Karpas-422 (cell line): ENCODE data around the gene DAW1. TPM values are rescaled to one million over a fixed set of nuclear protein-coding genes. Genes with fewer than 3 reads are reported as not detected.

Source experiments
- DNase-seq: peaks from one replicate; pipeline ENCODE4 v3.0.0-alpha.2; 2015
- H2AFZ ChIP-seq: fragments of 200-600 bp; sonication (generic); 2 replicates; pipeline ENCODE4 v1.6.1; 2014; ENCODE audit warnings: antibody characterized with exemption, low read length, mixed read lengths
- H3K27ac ChIP-seq: fragments of 200-600 bp; sonication (generic); 2 replicates; pipeline ENCODE4 v1.5.1; 2014; ENCODE audit warnings: mild to moderate bottlenecking, low read length, moderate library complexity
- H3K27me3 ChIP-seq: fragments of 200-600 bp; sonication (generic); 2 replicates; pipeline ENCODE4 v1.6.1; 2014; ENCODE audit warnings: low read length, mixed read lengths
- H3K36me3 ChIP-seq: fragments of 200-600 bp; sonication (generic); 2 replicates; pipeline ENCODE4 v1.6.1; 2014; ENCODE audit warnings: low read length, mixed read lengths; ENCODE audit not compliant: insufficient read depth
- H3K4me1 ChIP-seq: fragments of 200-600 bp; sonication (generic); 2 replicates; pipeline ENCODE4 v1.6.1; 2014; ENCODE audit warnings: mild to moderate bottlenecking, low read length, mixed read lengths
- H3K4me2 ChIP-seq: fragments of 200-600 bp; sonication (generic); 2 replicates; pipeline ENCODE4 v1.6.1; 2014; ENCODE audit warnings: low read length, low read depth, mild to moderate bottlenecking; ENCODE audit not compliant: poor library complexity, severe bottlenecking
- H3K4me3 ChIP-seq: fragments of 200-600 bp; sonication (generic); 2 replicates; pipeline ENCODE4 v1.5.1; 2014; ENCODE audit warnings: mild to moderate bottlenecking, antibody characterized with exemption, low read length, mixed read lengths
- H3K79me2 ChIP-seq: fragments of 200-600 bp; sonication (generic); 2 replicates; pipeline ENCODE4 v1.6.1; 2014; ENCODE audit warnings: mild to moderate bottlenecking, low read length, mixed read lengths
- H3K9ac ChIP-seq: fragments of 200-600 bp; sonication (generic); 2 replicates; pipeline ENCODE4 v1.6.0; 2014; ENCODE audit warnings: low read length
- H3K9me2 ChIP-seq: fragments of 200-600 bp; sonication (generic), shearing (Covaris generic); replicated peaks from 2 replicates; pipeline ENCODE4 v1.6.0; 2014; ENCODE audit warnings: mild to moderate bottlenecking, low read length, moderate library complexity; ENCODE audit not compliant: insufficient read depth
- H3K9me3 ChIP-seq: fragments of 300-700, 200-600 bp; sonication (generic); 2 replicates; pipeline ENCODE4 v1.6.1; 2014; ENCODE audit warnings: low read length, mixed read lengths
- H4K20me1 ChIP-seq: fragments of 200-600 bp; sonication (generic); 2 replicates; pipeline ENCODE4 v1.6.1; 2014; ENCODE audit warnings: mild to moderate bottlenecking, antibody characterized with exemption, low read length, low read depth; ENCODE audit not compliant: insufficient read depth
- total RNA-seq: library from RNA; depleted of rRNA; stranded (reverse); fragments of >200 nt; shearing (Covaris generic); gene quantifications from 2 replicates; pipeline ENCODE4 v1.2.3, GENCODE V29; 2014; ENCODE audit warnings: low replicate concordance

Gene DAW1
- total RNA-seq, 1 experiment from 2014 or later = not detected

DNA sequence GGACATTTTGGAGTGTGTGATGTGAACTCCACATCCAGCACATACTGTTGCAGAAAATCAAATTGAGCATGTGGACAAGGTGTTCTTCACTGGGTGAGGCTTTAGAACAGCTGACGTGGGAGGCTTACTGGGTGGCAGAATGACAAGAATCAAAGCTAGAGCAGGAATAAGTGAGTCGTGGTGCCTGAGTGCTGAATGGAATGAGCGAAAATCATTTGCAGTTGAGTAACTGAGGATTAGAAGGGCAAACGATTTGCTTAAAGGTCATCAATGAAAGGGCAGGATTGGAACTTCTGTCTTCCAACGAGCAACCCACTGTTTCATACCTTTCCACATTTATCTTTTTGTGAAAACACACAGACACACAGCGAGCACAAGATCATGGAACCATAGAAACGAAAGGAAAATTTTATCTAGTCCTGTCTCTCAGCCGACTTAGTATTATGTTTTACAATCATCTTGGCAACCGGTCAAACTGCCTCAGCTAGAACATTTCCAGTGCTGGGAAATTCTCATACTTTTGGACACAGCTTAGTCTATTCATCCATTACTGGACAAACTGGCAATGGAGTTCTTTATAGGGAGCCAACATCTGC lies 7.2 kb upstream of the DAW1 start:
- H3K4me2 ChIP-seq = no peak overlapping the region
- no peaks in the 10 kb centered on the region for H3K36me3 ChIP-seq
- no peak overlapping the region for H3K27ac ChIP-seq
- H3K4me3 ChIP-seq = no peak overlapping the region
- H3K79me2 ChIP-seq = no peaks in the 10 kb centered on the region
- H3K9ac ChIP-seq = no peak overlapping the region
- H3K9me2 ChIP-seq = no peaks in the 10 kb centered on the region
- no peaks in the 10 kb centered on the region for H3K27me3 ChIP-seq
- DNase-seq = no peak
- H3K9me3 ChIP-seq = no peaks in the 10 kb centered on the region
- no peak overlapping the region for H2AFZ ChIP-seq
- H3K4me1 ChIP-seq = no peaks in the 10 kb centered on the region
- no peaks in the 10 kb centered on the region for H4K20me1 ChIP-seq

DNA sequence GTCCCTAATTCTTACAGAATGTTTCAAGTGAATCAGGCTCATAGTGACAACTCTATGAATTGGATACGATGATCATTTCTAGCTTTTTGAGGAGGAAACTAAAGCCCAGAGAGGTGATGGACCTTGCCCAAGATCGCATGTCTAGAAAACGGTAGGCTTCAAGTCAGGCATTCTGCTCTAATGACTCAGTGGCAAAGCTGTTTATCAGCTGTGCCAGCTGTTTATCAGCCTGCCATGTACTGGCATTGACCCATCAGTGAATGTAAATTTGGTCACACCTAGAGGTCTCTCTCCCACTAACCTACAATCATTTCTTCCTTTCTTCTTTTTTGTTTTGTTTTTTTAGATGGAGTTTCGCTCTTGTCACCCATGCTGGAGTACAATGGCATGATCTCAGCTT lies 6.1 kb upstream of the DAW1 start:
- Histone ChIP-seq H3K36me3 (no peaks in the 10 kb centered on the region), H2AFZ (no peak overlapping the region), H3K4me1 (no peaks in the 10 kb centered on the region), H3K9me3 (no peaks in the 10 kb centered on the region), H3K4me2 (no peak overlapping the region), H3K9ac (no peak overlapping the region), H3K4me3 (no peak overlapping the region), H3K9me2 (no peaks in the 10 kb centered on the region), H3K27ac (no peak overlapping the region), H3K79me2 (no peaks in the 10 kb centered on the region), H3K27me3 (no peaks in the 10 kb centered on the region), H4K20me1 (no peaks in the 10 kb centered on the region)
- no peak for DNase-seq

DNA sequence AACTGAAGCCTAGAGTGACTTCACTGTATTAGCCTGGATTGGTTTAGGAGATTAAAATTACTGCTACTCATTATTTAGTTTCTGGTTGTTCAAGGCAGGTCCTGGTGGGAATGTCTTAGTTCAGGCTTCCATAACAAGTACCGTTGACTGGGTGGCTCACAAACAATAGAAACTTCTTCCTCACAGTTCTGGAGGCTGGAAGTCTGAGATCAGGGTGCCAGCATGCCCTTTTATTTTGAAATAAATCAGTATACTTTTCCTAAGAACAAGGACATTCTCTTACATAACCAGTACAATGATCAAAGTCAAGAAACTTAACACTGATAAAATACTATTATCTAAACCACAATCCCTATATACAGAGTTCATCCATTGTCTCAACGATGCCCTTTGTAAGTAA lies 4.0 kb upstream of the DAW1 start:
- Histone ChIP-seq H3K36me3 (no peaks in the 10 kb centered on the region), H3K9ac (no peak overlapping the region), H3K4me3 (no peak overlapping the region), H3K79me2 (no peaks in the 10 kb centered on the region), H3K9me3 (no peaks in the 10 kb centered on the region), H4K20me1 (no peaks in the 10 kb centered on the region), H3K27ac (no peak overlapping the region), H3K4me1 (no peaks in the 10 kb centered on the region), H2AFZ (no peak overlapping the region), H3K27me3 (no peaks in the 10 kb centered on the region), H3K9me2 (no peaks in the 10 kb centered on the region), H3K4me2 (no peak overlapping the region)
- no peak for DNase-seq

DNA sequence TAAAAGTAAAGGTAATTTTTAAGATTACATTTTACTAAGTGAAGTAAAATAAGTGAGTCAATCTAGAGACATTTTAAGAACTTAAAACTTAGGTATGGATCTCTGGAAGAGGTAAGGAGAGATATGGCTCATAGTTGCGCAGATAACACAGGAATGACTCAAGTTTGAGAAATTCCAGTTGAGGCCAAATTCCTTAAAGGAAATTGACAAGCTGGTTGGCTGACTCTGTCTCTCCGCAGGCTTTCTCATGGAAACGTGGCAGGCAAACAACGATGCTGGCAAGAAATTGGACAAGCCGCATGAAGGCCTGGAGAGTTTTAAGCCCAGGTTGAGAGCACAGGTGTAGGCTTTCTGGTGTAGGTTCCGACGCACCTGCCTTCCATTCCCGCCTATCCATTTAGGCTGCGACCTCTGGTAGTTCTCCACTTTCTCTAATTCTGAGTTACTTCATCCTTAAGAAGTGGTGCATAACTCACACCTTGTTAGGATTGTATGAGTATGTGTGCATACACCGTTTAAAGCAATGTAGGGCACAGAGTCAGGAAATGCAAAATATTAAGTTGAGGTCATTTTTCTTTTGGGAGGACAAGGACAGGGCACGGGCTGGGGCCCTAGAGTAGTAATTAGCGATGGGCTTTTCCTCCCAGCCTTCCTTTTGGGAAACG lies 589 bp upstream of the DAW1 start:
- no peak overlapping the region for H3K9ac ChIP-seq
- no peaks in the 10 kb centered on the region for H3K4me1 ChIP-seq
- H3K27ac ChIP-seq = no peak overlapping the region
- H4K20me1 ChIP-seq = no peaks in the 10 kb centered on the region
- H2AFZ ChIP-seq = no peak overlapping the region
- H3K9me2 ChIP-seq = no peaks in the 10 kb centered on the region
- H3K4me3 ChIP-seq = no peak overlapping the region
- H3K27me3 ChIP-seq = no peaks in the 10 kb centered on the region
- no peaks in the 10 kb centered on the region for H3K79me2 ChIP-seq
- DNase-seq = no peak
- H3K36me3 ChIP-seq = no peaks in the 10 kb centered on the region
- H3K9me3 ChIP-seq = no peaks in the 10 kb centered on the region
- no peak overlapping the region for H3K4me2 ChIP-seq

DNA sequence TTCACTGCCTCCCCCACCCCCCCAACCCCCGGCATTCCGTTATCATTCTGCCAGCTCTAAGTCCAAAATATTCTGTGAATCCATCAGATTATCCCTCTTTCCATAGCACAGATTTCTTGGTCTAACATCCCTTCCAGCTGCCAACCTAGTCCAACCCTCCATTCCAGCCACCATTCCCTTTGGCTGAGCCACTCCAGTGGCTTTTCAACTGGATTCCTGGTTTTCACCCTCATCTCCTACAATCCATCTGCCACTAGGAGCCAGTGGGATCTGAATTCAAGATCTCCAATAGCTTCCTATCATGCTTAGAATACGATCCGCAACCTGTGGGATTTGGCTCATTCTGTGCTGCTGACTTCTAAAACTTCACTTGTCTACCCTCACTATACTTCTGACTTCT lies 1.2 kb downstream of the DAW1 start:
- Histone ChIP-seq H3K79me2 (no peaks in the 10 kb centered on the region), H3K27me3 (no peaks in the 10 kb centered on the region), H3K9me2 (no peaks in the 10 kb centered on the region), H3K36me3 (no peaks in the 10 kb centered on the region), H3K4me3 (no peak overlapping the region), H3K9ac (no peak overlapping the region), H3K9me3 (no peaks in the 10 kb centered on the region), H3K4me1 (no peaks in the 10 kb centered on the region), H3K4me2 (no peak overlapping the region), H3K27ac (no peak overlapping the region), H4K20me1 (no peaks in the 10 kb centered on the region), H2AFZ (no peak overlapping the region)
- DNase-seq = no peak

DNA sequence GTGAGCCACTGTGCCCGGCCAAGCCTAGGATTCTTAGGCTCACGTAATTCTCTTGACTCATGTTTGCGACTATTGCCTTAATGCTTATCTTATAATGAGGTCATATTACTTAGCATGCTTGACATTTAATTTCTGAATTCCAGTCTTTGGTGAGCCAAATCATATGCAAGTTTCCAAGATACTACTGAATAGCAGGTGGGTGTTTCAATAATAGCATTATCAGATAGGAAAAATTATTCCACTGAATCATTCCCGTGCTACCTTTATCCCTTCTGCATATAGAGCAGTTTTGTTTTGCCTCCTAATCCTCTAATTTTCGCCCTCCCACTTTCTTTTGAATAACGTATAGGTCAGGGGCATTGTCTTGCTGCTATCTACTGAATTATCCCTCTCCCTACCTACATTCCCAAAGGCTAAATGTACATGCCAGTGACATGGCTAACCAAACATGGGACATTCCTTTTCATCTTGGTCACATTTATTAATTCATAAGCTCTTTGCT lies 4.9 kb downstream of the DAW1 start:
- Histone ChIP-seq H4K20me1 (no peaks in the 10 kb centered on the region), H3K27ac (no peak overlapping the region), H3K9me3 (no peaks in the 10 kb centered on the region), H2AFZ (no peak overlapping the region), H3K4me2 (no peak overlapping the region), H3K36me3 (no peaks in the 10 kb centered on the region), H3K79me2 (no peaks in the 10 kb centered on the region), H3K9me2 (no peaks in the 10 kb centered on the region), H3K4me3 (no peak overlapping the region), H3K4me1 (no peaks in the 10 kb centered on the region), H3K9ac (no peak overlapping the region), H3K27me3 (no peaks in the 10 kb centered on the region)
- no peak for DNase-seq

DNA sequence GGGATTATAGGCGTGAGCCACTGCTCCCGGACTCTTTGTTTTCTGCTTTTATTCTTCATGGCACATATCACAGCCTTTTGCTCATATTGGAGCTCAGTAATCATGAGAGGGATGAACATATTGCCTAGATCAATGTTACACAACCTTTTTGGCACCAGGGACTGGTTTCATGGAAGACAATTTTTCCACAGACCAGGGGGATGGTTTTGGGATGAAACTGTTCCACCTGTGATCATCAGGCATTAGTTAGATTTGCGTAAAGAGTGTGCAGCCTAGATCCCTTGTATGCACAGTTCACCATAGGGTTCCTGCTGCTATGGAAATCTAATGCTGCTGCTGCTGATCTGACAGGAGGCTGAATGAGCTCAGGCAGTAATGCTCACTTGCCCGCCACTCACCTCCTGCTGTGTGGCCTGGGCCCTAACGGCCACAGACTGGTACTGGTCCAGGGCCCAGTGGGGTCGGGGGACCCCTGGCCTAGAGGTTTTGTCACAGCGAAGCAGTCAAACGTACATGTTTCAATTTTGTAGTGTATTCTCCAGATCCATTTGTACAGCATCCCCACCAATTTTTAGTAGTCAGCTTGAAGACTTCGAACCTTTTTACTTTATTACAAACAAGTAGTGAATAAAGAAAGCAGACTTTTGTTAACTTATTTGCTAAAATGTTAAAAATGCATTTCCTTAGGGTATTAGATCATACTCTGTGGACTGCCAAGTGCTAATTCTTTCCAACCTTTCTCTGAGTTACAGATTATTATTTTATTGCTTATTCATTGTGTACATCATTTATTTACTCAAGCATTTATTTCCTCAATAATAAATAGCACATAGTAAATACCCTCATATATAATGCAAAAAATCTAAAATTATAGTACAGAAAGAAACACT lies 6.2 kb downstream of the DAW1 start:
- no peaks in the 10 kb centered on the region for H3K36me3 ChIP-seq
- H3K9ac ChIP-seq = no peak overlapping the region
- no peak overlapping the region for H2AFZ ChIP-seq
- no peaks in the 10 kb centered on the region for H3K27me3 ChIP-seq
- H3K4me2 ChIP-seq = no peak overlapping the region
- H3K9me3 ChIP-seq = no peaks in the 10 kb centered on the region
- no peak for DNase-seq
- no peak overlapping the region for H3K4me3 ChIP-seq
- H3K9me2 ChIP-seq = no peaks in the 10 kb centered on the region
- no peaks in the 10 kb centered on the region for H3K4me1 ChIP-seq
- H3K27ac ChIP-seq = no peak overlapping the region
- H4K20me1 ChIP-seq = no peaks in the 10 kb centered on the region
- H3K79me2 ChIP-seq = no peaks in the 10 kb centered on the region

DNA sequence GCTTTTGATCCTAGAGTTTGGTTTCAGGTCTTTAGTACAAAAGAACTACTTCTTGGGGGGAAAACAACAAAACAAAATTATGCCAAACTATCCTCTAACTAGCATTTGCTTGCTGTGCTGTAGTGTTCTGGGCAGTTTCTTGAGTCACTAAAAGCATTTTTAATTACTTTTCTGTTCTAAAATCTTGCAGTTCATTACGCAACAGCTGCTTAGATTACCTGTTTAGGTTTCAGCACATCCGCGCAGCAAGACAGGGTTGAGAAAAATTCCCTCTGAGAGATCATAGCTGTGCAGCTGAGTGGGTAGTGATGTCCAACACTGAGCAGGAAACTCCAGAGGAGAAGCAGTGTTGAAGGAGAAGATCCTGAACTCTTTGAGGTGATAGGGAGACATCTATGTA lies 9.0 kb downstream of the DAW1 start:
- Histone ChIP-seq H3K9me2 (no peaks in the 10 kb centered on the region), H3K27me3 (no peaks in the 10 kb centered on the region), H3K9me3 (no peaks in the 10 kb centered on the region), H3K4me3 (no peak overlapping the region), H3K4me2 (no peak overlapping the region), H2AFZ (no peak overlapping the region), H3K9ac (no peak overlapping the region), H3K4me1 (no peaks in the 10 kb centered on the region), H3K36me3 (no peaks in the 10 kb centered on the region), H3K79me2 (no peaks in the 10 kb centered on the region), H3K27ac (no peak overlapping the region), H4K20me1 (no peaks in the 10 kb centered on the region)
- no peak for DNase-seq
